Stimulated activated CD4-positive, alpha-beta T cell treated with anti-CD3 and anti-CD28 coated beads, Interleukin-15, amount 100 ng/mL, for 1 hour (primary cell): Measurements from ENCODE around the gene FLT4.

Source experiments
- DNase-seq, 2 donors: peaks; one replicate each; pipeline ENCODE4 v3.0.0-alpha.2; 2020; ENCODE audit warnings: low read depth in 1 of 2, low spot score in 1 of 2

Gene FLT4

GRCh38 chr5:180594311-180595045 is 54.9 kb downstream of the FLT4 start:
- DNase-seq, result no peak

- DNase-seq, result no peak
Measured at GRCh38 chr5:180593446-180594206, 55.8 kb downstream of the FLT4 start.

DNA sequence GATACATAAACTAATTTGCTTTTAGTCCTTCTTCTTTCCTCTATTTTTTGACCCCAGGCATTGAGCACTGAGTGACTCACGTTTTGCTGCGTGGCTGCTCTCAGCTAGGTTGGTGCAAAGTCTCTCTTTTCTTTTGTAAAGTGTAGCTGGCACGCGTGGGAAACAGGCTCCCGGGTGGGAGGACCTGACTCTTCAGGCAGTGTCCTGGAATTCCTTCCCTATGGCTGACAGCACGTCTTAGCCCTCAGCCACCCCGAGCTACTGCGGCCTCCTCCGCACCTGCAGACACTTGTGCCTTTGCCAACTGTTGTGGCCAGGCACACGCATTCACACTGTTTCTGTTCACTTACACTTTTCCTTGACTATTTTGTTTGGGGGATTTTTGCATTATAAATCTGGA is 57.2 kb downstream of the FLT4 start:
- DNase-seq, result no peak

DNA sequence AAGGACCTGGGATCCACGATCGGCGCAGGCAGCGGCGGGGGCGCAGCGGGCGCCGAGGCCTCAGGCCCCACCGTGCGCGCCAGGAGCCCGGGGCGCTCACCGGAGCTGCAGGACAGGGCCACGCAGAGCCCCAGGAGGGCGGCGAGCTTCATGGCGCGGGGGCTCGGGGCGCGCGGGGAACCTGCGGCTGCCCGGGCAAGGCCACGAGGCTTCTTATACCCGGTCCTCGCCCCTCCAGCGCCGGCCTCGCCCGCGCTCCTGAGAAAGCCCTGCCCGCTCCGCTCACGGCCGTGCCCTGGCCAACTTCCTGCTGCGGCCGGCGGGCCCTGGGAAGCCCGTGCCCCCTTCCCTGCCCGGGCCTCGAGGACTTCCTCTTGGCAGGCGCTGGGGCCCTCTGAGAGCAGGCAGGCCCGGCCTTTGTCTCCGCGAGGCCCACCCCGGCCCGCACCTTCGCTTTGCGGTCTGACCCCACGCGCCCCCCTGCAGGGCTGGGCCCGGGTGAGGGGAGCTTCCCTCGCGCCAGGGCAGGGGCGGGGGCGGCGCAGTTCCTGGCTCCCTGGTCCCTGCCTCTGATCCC is 58.0 kb downstream of the FLT4 start, which contains the start of gene SCGB3A1:
SCGB3A1 (minus strand) TSS at position 189 of the 577 bp plus-strand sequence; CDS start at position 152, 37 bp downstream.
- no peak for DNase-seq

DNA sequence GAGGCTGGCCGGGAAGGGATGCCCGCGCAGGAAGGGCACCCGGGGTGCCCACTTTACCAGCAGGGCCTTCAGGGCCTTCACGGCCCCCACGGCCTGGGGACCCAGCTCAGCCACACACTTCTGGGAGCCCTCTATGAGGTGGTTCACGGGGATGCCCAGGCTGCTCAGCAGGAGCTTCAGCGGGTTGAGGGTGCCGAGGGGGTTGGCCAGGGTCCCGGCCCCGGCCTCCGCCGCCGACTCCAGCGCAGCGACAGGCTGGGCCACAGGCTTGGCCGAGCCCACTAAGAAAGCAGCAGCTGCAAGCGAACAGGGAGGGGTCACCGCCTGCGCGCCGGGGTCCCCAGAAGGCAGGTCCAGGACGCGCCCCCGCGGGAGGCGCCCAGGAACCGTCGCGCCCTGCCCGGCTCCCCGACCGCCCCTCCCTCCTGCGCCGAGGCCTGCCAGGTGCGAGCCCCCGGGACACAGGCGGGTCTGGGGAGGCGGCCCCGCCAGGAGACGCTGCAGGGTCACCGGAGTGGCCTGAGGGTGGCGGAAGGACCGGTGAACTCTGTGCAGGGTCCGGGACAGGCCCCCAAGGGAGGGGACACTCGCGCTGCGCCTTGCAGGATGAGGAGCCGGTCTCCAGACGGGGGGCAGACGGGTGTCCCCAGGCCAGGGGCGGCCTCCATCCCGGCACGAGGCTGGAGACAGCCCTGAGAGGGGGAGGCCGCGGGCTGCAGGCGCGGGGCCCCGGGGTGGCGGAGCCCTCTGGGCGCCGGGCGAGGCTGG is 58.7 kb downstream of the FLT4 start:
- DNase-seq, result no peak

- no peak for DNase-seq
Measured at GRCh38 chr5:180589771-180590542, 59.4 kb downstream of the FLT4 start.

- no peak for DNase-seq
Measured at GRCh38 chr5:180586870-180587269, 62.5 kb downstream of the FLT4 start.

GRCh38 chr5:180586204-180586603 is 63.2 kb downstream of the FLT4 start:
- no peak for DNase-seq

DNA sequence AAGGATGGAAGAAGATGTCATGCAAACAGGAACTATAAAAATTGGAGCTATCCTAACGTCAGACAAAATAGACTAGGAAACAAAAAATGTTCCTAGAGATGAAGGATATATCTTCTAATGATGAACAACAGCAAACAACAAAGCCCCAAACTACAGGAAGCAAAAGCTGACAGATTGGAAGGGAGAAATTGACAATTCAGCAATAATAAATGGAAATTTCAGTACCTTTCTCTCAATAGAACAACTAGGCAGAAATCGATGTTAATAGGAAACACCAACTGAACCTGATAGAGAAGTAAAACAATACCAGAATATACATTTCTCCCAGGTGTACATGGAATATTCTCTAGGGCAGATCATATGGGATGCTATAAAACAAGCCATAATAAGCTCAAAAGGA is 65.7 kb downstream of the FLT4 start:
- no peak for DNase-seq

GRCh38 chr5:180580681-180581080 is 68.7 kb downstream of the FLT4 start:
- DNase-seq, result no peak

DNA sequence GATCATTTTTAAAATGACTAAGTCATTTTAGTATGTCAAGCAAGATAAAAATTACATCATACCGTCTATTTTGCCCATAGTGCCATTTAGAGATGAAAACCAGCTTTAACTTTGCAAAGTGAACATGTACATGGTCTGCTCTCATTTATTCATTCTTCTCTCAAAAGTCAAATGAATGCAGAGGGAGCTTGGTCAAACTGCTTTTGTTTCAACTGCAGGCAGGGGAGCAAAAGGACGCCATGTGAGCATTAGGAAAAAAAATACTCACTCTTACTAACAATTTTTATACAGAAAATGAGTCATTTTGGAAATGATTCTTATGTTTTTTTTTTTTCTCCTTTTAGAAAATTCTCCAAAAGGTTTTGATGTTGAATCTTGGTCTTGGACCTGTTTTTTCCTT is 73.8 kb downstream of the FLT4 start:
- no peak for DNase-seq

GRCh38 chr5:180568914-180569313 is 80.5 kb downstream of the FLT4 start:
- DNase-seq, result no peak

DNA sequence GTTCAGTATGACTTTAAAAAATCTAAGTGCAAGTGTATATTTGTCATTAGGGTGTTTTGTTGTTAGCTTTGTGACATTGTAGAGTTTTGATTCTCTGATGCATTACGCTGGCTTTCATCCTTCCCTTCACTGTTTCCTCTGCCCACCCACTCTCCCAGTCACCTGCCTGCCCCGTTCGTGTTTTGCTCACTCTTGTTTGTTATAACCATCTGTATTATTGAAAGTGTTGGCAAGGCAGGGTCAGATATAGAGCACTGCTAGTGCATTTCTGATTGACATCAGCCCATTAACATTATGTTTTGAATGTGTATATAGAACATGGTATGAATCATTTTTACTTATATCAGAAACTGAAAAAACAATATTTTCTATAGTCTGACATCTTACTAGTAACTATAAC is 85.4 kb downstream of the FLT4 start:
- DNase-seq, result no peak

- DNase-seq, result no peak
Measured at GRCh38 chr5:180558232-180558631, 91.2 kb downstream of the FLT4 start.

- no peak for DNase-seq
Measured at GRCh38 chr5:180557217-180557809, 92.1 kb downstream of the FLT4 start.

GRCh38 chr5:180555168-180555921 is 94.1 kb downstream of the FLT4 start:
- no peak for DNase-seq

DNA sequence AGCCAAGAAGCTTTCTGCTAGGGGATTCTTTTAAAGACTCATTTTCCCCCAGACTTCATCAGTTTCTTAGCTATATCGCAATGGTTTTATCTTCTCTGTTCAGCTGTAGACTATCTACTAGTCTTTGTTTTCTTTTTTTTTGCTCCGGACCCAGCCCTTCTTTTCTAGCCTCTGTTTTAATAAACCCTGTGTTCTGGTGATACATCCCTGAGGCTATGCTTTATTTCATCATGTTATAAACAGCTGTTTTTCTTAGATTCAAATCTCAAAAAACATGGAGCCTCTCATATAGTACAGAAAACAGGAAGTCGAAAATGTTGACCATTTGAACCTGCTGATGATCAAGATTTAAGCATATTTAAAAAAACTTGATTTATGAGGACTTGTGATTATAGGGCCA is 95.9 kb downstream of the FLT4 start:
- no peak for DNase-seq
